Naive B cell (primary cell): Measurements from ENCODE around the gene ARHGDIB. TPM values are rescaled to one million over a fixed set of nuclear protein-coding genes. Genes with fewer than 3 reads are reported as not detected.

Experiments
- ATAC-seq, 2 donors: fragments of 150-1000 bp; cut with Tn5 transposase; 2 replicates each; pipeline ENCODE4 v1.10.0; 2021; ENCODE audit warnings: low read depth in 2 of 2, mild to moderate bottlenecking in 2 of 2, moderate library complexity in 2 of 2
- DNase-seq: peaks from one replicate; pipeline ENCODE4 v3.0.0; 2022
- H3K27ac Mint-ChIP-seq, 6 donors: one replicate each; pipeline ENCODE4 v1.8.0; 2020 to 2022; ENCODE audit warnings: mild to moderate bottlenecking in 6 of 6, mixed read lengths in 6 of 6, moderate library complexity in 5 of 6, inconsistent platforms in 2 of 6
- H3K27me3 Mint-ChIP-seq, 3 donors: one replicate each; pipeline ENCODE4 v1.8.0; 2021 to 2022; ENCODE audit warnings: mixed read lengths in 3 of 3, mild to moderate bottlenecking in 1 of 3
- H3K36me3 Mint-ChIP-seq, 2 donors: one replicate each; pipeline ENCODE4 v1.8.0; 2020 to 2022; ENCODE audit warnings: mixed read lengths in 2 of 2, inconsistent platforms in 1 of 2, mild to moderate bottlenecking in 1 of 2
- H3K4me1 Mint-ChIP-seq, 3 donors: one replicate each; pipeline ENCODE4 v1.8.0; 2020 to 2022; ENCODE audit warnings: mixed read lengths in 3 of 3, inconsistent platforms in 1 of 3, mild to moderate bottlenecking in 1 of 3, moderate library complexity in 1 of 3
- H3K4me3 Mint-ChIP-seq, 8 donors: one replicate each; pipeline ENCODE4 v1.8.0; 2020 to 2022; ENCODE audit warnings: mild to moderate bottlenecking in 8 of 8, mixed read lengths in 8 of 8, moderate library complexity in 8 of 8, inconsistent platforms in 2 of 8
- H3K9me3 Mint-ChIP-seq, 7 donors: one replicate each; pipeline ENCODE4 v1.8.0; 2020 to 2022; ENCODE audit warnings: mixed read lengths in 7 of 7, mild to moderate bottlenecking in 5 of 7, inconsistent platforms in 2 of 7, moderate library complexity in 1 of 7
- polyA plus RNA-seq, 6 donors: library from polyadenylated mRNA; unstranded; fragments of 300-500 nt; fragmentation: Illumina TruSeq; gene quantifications; one replicate each; pipeline ENCODE4 v1.2.3, GENCODE V29; 2021; ENCODE audit warnings: low read depth in 6 of 6

Gene ARHGDIB
- polyA plus RNA-seq, 6 donors from 2014 or later, result 2,706 to 4,844 (median 2,864) TPM

DNA sequence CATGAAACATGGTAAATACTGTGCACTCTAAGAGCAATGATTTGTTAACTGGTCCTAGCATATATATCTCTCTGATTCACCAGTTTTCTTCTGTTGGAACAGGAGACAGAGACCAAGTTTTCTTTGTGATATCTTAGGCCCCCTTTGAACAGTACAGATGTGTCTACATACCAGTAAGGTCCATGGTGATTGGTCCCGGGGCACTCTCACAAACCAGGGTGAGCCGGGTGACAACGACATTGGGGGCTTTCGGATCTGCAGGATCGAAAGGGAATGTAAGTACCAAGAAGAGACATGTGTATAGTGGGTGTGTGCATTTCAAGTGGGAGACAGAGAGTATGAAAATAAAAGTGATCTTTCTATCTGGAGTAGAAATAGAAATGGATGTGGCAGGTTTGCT, 11.8 kb downstream of the ARHGDIB start:
- Mint-ChIP-seq H3K4me1 (peaks cover 65 to 89% (median 85%) of the 10 kb centered on the region in 3 donors), H3K9me3 (no peaks in the 10 kb centered on the region), H3K4me3 (peak overlapping the region in 6 of 8 donors; percentile 58 to 90 (median 67)), H3K27me3 (no peaks in the 10 kb centered on the region), H3K27ac (peak overlapping the region; percentile 95 to 100 (median 98)), H3K36me3 (peaks cover 56 to 61% of the 10 kb centered on the region in 2 donors)
- ATAC-seq (no peak), DNase-seq (no peak)

DNA sequence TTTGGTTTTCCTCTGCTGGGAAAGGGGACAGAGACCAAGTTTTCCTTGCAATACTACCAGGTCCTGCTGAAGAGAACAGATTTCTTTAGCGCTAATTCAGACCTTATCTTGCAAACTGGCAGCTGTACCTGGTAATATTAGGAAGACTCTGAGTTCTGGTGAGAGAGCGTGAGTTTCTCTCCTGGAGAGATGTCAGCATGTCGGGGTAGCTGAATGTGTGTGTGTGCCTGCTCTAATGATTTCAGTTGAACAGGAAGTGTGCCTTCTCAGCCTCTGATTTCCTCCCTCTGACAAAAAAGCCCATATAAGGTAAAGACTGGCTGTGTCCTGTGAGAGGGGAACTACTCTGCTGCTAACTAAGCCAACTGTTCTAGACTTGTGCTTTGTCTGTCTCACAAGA, 12.7 kb downstream of the ARHGDIB start:
- Mint-ChIP-seq H3K27ac (peak overlapping the region; percentile 95 to 100 (median 98)), H3K27me3 (no peaks in the 10 kb centered on the region), H3K4me1 (peaks cover 60 to 79% (median 77%) of the 10 kb centered on the region in 3 donors), H3K9me3 (no peaks in the 10 kb centered on the region), H3K36me3 (peaks cover 56 to 63% of the 10 kb centered on the region in 2 donors), H3K4me3 (peak overlapping the region; percentile 58 to 90 (median 78))
- ATAC-seq (peak; percentile 90), DNase-seq (peak; percentile 86)

DNA sequence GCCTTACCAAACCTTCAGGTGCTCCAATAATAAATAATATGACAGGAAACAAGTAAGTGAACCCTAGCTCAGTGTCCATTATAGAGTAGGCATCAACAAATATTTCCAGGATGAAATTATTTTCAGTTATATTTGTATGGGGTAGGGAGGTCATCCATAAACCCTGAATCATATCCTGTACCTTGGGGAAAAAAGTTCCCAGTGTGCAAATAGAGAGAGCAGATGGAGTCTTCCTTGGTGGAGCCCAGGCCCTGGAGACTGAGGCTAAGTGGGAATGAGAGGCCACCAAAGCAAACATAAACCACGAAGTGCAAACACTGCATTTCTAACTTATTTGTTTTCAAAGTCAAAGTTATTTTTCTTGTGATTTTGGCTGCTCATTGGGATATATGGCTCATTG, 14.5 kb downstream of the ARHGDIB start:
- Mint-ChIP-seq H3K9me3 (no peaks in the 10 kb centered on the region), H3K27ac (peak overlapping the region in 4 of 6 donors; percentile 85 to 97 (median 92)), H3K4me3 (peak overlapping the region in 1 of 8 donors; percentile 77), H3K27me3 (no peaks in the 10 kb centered on the region), H3K4me1 (peaks cover 47 to 62% (median 62%) of the 10 kb centered on the region in 3 donors), H3K36me3 (peaks cover 56 to 79% of the 10 kb centered on the region in 2 donors)
- ATAC-seq (no peak), DNase-seq (no peak)

DNA sequence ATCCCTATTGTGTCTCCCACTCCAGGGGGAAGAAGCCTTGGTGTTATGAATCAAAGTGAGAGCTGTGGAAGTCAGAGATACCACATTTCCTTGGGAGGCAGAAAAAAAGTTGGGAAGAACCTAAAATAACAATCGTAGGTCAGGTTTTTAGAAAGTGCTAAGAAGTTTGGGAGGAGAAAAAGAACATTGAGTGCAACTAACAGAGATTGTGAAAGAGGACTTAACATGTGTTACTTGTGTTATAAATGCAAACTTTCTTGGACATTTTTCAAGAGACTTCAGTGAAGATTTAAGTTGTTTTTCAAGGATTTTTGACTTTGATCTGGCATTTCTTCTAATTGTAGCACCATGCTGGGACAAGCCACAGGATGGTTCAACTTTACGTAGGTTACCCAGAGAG, 15.2 kb downstream of the ARHGDIB start:
- peak overlapping the region; percentile 84 to 97 (median 90) for H3K27ac Mint-ChIP-seq
- H3K36me3 Mint-ChIP-seq, result peaks cover 53 to 75% of the 10 kb centered on the region in 2 donors
- H3K4me1 Mint-ChIP-seq, result peaks cover 40 to 55% (median 55%) of the 10 kb centered on the region in 3 donors
- peak overlapping the region in 1 of 8 donors; percentile 4 for H3K4me3 Mint-ChIP-seq
- ATAC-seq (no peak), DNase-seq (no peak)
- H3K27me3 Mint-ChIP-seq, result no peaks in the 10 kb centered on the region
- no peaks in the 10 kb centered on the region for H3K9me3 Mint-ChIP-seq

DNA sequence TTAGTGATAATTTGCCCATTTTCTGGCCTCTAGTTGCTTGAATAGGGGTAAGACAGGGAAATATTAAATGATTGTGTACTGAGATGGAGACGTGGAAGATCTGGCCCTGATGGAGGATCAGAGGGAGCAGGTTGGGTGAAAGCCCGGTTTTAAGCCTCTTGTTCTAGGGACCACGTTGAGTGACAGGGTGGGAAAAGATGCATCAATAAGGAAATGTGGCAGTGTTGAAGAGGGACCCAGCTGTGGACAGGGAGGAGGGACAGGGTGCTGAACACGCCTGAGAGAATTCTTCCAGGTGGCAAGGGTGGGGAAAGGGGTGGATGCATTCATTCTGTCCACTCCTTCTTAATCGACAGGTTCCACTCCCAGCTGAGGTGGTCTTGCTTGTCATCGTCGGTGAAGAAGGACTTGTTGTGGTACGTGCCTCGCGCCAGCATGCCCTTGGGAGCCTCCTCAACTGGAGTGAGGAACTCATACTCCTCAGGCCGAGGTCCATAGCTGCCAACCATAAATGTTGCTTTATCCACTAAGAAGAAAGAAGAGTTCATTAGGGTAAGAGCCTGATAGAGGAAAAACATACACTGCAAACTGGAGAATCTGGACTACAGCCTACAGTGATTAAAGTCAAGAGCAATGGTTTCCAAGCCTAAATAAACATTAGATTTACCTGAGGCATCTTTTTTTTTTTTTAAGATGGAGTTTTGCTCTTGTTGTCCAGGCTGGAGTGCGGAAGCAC, 19.0 kb downstream of the ARHGDIB start:
- Mint-ChIP-seq H3K36me3 (peaks cover 43 to 63% of the 10 kb centered on the region in 2 donors), H3K4me1 (peaks cover 36 to 46% (median 43%) of the 10 kb centered on the region in 3 donors), H3K27me3 (no peaks in the 10 kb centered on the region), H3K27ac (peak overlapping the region in 5 of 6 donors; percentile 25 to 92 (median 46)), H3K4me3 (no peak overlapping the region), H3K9me3 (peaks cover 0 to 8% (median 5%) of the 10 kb centered on the region in 7 donors)
- ATAC-seq (no peak), DNase-seq (no peak)

DNA sequence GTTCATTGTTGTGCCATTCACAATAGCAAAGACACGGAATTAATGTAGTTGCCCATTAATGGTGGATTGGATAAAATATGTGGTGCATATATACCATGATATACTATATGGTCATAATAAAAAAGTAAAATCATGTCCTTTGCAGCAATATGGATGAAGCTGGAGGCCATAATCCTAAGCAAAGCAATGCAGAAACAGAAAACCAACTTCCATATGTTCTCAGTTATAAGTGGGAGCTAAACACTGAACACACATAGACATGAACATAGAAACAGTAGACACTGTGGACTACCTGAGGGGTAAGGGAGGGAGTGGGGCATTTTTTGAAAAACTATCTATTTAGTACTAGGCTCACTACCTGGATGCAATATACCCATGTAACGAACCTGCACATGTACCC, 20.0 kb downstream of the ARHGDIB start:
- DNase-seq, result no peak
- Mint-ChIP-seq H3K4me3 (no peak overlapping the region), H3K4me1 (peaks cover 38 to 41% (median 41%) of the 10 kb centered on the region in 3 donors), H3K27ac (peak overlapping the region in 2 of 6 donors; percentile 4 to 67), H3K36me3 (peaks cover 38 to 60% of the 10 kb centered on the region in 2 donors), H3K9me3 (peaks cover 0 to 8% (median 5%) of the 10 kb centered on the region in 7 donors), H3K27me3 (no peaks in the 10 kb centered on the region)
- no peak for ATAC-seq

DNA sequence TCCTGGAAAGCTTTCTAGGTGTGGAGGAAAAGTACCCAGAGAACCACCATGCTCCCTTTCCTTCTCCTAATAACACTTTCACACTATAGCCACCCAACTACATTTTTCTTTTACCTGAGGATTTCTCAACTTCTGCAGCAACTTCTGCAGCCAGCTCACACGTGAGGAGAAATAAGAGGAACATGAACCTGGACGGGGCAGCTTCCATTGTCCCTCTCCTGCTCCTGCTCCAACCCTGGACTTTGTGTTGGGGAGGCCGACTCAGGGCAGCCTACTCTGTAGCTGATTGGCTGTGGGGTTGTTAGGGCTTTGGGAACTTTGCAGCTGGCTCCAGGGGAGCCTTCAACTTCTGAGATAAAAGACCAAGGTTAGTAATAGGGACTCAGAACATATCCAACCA, 23.1 kb downstream of the ARHGDIB start, which contains the start of gene ERP27:
TSS of gene ERP27 (minus strand) at position 237 of the 400 bp plus-strand sequence. CDS start at position 208, 29 bp downstream.
- Mint-ChIP-seq H3K27me3 (no peaks in the 10 kb centered on the region), H3K4me1 (peaks cover 24 to 34% (median 33%) of the 10 kb centered on the region in 3 donors), H3K27ac (peak within 1 kb of the TSS; percentile 87 to 97 (median 92)), H3K4me3 (peak within 1 kb of the TSS in 6 of 8 donors; percentile 7 to 73 (median 47)), H3K9me3 (peaks cover 0 to 8% (median 5%) of the 10 kb centered on the region in 7 donors), H3K36me3 (peaks cover 37 to 57% of the 10 kb centered on the region in 2 donors)
- ATAC-seq (no peak), DNase-seq (no peak)

DNA sequence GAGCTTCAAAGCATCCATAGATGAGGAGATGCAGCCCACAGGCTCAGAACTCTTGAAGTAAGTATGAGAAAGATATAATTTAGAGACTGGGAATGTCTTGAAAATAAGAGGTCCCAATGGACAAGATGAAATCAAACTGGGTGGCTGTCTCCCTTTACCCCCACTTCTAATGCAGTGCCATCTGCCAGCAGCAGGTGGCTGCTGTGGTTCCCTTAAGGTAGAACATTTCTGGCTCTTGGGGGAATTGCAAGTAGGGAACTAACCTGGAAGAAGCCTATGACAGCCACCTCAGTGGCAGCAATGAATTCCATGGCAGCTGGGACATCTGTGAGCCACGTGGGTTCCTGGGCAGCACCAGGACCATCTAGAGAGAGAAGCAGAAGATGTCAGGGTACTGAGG, 23.7 kb downstream of the ARHGDIB start:
- DNase-seq (no peak), ATAC-seq (peak in 1 of 2 donors; percentile 20)
- no peaks in the 10 kb centered on the region for H3K27me3 Mint-ChIP-seq
- peak overlapping the region in 4 of 8 donors; percentile 22 to 66 (median 49) for H3K4me3 Mint-ChIP-seq
- peaks cover 24 to 34% (median 33%) of the 10 kb centered on the region in 3 donors for H3K4me1 Mint-ChIP-seq
- peaks cover 43 to 59% of the 10 kb centered on the region in 2 donors for H3K36me3 Mint-ChIP-seq
- peak overlapping the region; percentile 20 to 94 (median 88) for H3K27ac Mint-ChIP-seq
- peaks cover 0 to 8% (median 5%) of the 10 kb centered on the region in 7 donors for H3K9me3 Mint-ChIP-seq

DNA sequence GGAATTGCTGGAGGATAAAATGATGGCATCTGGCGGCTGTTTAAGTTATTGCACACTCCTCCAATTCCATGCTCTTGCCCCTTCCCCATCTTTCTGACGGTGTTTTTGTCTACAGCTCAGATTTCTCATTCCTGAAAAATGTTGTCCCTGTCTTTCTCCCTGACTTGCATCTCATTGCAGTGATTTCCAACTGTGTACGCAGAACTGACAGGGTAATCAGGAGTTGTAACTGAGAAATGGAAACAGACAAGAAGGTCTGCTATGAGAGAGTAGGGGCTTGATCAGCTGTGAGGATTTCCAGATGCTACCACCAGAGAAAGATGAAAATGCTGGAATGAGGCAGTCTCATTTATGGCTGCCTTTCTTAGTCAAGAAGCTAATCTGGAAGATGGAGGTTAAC, 24.4 kb downstream of the ARHGDIB start:
- Mint-ChIP-seq H3K4me1 (peaks cover 24 to 38% (median 33%) of the 10 kb centered on the region in 3 donors), H3K4me3 (peak overlapping the region in 1 of 8 donors; percentile 41), H3K9me3 (peaks cover 0 to 8% (median 5%) of the 10 kb centered on the region in 7 donors), H3K27ac (peak overlapping the region in 2 of 6 donors; percentile 50 to 87), H3K27me3 (no peaks in the 10 kb centered on the region), H3K36me3 (peaks cover 44 to 59% of the 10 kb centered on the region in 2 donors)
- ATAC-seq (no peak), DNase-seq (no peak)

DNA sequence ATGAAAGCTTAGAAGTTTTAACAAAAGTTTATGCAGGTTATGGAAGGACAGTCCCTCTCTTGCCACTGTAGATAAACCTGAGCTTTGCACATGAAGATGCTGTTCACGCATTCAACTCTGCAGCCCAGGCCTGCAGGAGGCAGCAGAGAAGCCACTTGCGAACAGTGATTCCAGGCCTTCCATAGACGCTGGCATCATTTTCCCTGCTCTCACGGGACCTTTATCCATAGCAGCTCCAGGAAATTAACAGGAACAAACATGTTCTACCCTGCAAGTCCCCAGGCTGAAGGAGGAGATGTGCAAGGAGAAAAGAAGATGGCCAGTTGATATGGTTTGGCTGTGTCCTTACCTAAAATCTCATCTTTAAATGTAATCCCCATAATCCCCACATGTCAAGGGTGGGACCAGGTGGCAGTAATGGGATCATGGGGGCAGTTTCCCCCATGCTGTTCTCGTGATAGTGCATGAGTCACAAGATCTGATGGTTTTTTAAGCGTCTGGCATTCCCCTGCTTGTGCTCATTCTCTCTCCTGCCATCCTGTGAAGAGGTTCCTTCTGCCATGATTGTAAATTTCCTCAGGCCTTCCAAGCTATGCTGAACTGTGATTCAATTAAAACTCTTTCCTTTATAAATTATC, 25.1 kb downstream of the ARHGDIB start:
- Mint-ChIP-seq H3K4me1 (peaks cover 24 to 38% (median 33%) of the 10 kb centered on the region in 3 donors), H3K27me3 (no peaks in the 10 kb centered on the region), H3K9me3 (peaks cover 0 to 8% (median 5%) of the 10 kb centered on the region in 7 donors), H3K4me3 (no peak overlapping the region), H3K27ac (peak overlapping the region in 2 of 6 donors; percentile 26 to 74), H3K36me3 (peaks cover 45 to 57% of the 10 kb centered on the region in 2 donors)
- ATAC-seq, result no peak
- no peak for DNase-seq

DNA sequence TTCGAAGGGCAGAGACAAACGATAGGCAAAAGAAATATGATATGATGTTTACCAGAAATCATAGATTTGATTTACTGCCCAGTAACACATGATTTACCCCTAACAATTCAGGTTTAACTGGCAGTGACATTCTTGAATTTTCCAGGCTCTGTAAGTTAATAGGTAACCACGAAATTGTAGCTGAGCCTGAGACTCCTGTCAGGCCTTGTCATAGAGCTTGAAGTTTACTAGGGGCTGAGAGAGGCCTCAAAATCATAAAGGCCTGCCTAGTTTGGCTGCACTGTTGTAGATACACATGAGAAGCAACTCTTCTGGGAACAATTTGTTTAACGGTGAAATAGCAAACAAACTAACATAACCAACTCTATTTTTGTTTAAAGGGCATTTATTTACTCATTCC, 26.4 kb downstream of the ARHGDIB start:
- Mint-ChIP-seq H3K27ac (no peak overlapping the region), H3K4me1 (peaks cover 24 to 32% (median 31%) of the 10 kb centered on the region in 3 donors), H3K4me3 (no peak overlapping the region), H3K36me3 (peaks cover 43 to 57% of the 10 kb centered on the region in 2 donors), H3K27me3 (no peaks in the 10 kb centered on the region), H3K9me3 (peaks cover 0 to 8% (median 5%) of the 10 kb centered on the region in 7 donors)
- DNase-seq (no peak), ATAC-seq (no peak)

DNA sequence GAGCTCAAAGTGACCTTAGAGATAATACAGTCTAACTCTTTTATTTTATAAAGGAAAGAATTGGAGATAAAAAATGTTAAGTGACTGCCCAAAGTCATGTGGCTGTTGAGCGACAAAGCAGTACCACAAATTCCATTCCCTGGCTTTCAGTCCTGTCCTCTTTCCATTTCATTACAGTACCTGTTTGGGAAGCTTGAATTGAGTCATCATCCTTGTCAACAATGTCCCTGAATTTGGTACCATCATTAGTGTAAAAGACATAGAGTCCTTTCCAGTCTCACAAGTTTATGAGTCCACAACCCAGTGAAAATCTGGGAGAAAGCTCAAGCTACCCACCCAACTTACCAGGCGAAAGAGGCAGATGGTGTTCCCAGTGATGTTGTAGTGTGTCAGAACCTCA, 26.9 kb downstream of the ARHGDIB start:
- no peak overlapping the region for H3K27ac Mint-ChIP-seq

DNA sequence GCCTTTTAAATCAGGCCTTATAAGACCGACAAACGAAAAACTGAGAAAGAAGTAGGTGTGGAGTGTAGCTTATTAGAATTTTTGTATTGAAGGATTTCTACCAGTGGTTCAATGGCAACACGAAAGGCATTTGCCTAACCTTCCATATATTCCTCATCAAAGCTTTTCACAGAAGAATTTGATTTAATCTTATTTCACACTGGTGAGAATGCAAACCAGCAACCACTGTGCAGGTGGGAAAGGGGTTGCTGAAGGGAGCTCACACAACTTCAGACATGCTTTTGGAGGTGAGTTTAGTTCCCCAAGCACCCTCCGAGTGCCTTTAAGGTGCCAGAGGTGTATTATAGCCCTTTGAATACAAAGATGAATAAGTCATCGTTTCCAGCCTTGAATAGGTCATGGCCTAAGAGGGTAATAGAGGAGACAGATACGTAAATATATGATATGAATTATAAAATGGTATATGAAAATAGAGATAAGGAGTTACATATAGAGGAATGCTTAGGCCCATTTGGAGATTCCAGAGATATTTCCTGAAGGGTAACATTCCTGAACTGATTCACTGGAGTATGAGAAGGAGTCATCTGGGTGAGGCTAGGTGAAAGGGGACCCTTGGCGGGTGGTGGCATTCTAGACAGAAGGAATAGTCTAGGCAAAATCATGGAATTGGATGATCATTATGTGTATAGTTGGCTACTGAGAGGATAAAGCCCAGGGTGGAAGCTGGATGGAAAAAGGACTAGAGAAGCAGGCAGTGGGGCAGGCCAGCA, 29.4 kb downstream of the ARHGDIB start:
- ATAC-seq, result no peak
- Mint-ChIP-seq H3K27ac (peak overlapping the region in 1 of 6 donors; percentile 47), H3K36me3 (peaks cover 30 to 42% of the 10 kb centered on the region in 2 donors), H3K27me3 (no peaks in the 10 kb centered on the region), H3K4me1 (peaks cover 4 to 11% (median 5%) of the 10 kb centered on the region in 3 donors), H3K9me3 (no peaks in the 10 kb centered on the region), H3K4me3 (no peak overlapping the region)
- DNase-seq, result no peak

More for the DNA sequence above, 26.9 kb downstream of the ARHGDIB start:
- peaks cover 23 to 26% (median 26%) of the 10 kb centered on the region in 3 donors for H3K4me1 Mint-ChIP-seq
- no peak overlapping the region for H3K4me3 Mint-ChIP-seq
- H3K27me3 Mint-ChIP-seq, result no peaks in the 10 kb centered on the region
- ATAC-seq, result no peak
- DNase-seq, result no peak
- H3K9me3 Mint-ChIP-seq, result peaks cover 0 to 8% (median 4%) of the 10 kb centered on the region in 7 donors
- H3K36me3 Mint-ChIP-seq, result peaks cover 38 to 52% of the 10 kb centered on the region in 2 donors
